GM12892 (cell line): ENCODE measurements around the gene IRGM.

ENCODE experiments used
- POLR2A ChIP-seq: IDR thresholded peaks from 2 replicates; pipeline ENCODE4 v1.6.1; 2011; ENCODE audit warnings: low read depth, low read length, control low read depth
- POLR2AphosphoS5 ChIP-seq: IDR thresholded peaks from 2 replicates; pipeline ENCODE4 v1.6.1; 2011; ENCODE audit warnings: low read depth, low read length, control low read depth
- TAF1 ChIP-seq: IDR thresholded peaks from 2 replicates; pipeline ENCODE4 v1.6.1; 2011; ENCODE audit warnings: low read depth, mild to moderate bottlenecking, control low read depth, low read length, borderline replicate concordance

- TF ChIP-seq POLR2AphosphoS5 (no peak), TAF1 (no peak), POLR2A (no peak)
Observed at GRCh38 chr5:150836064-150836463, 10.3 kb upstream of the IRGM start.
